CD14-positive monocyte (primary cell): ENCODE measurements around the gene ITPKB. TPM values are rescaled to one million over a fixed set of nuclear protein-coding genes. Genes with fewer than 3 reads are reported as not detected.
A peak's percentile ranks its signal among the peaks of the same experiment; 100 is the strongest.

ENCODE experiments used
- DNase-seq, 3 donors: peaks; one replicate each; pipeline ENCODE4 v3.0.0-alpha.2; 2011 to 2022
- H2AFZ ChIP-seq: 2 replicates; pipeline ENCODE4 v1.6.0; 2012; ENCODE audit warnings: mild to moderate bottlenecking, low read depth, low read length, inconsistent platforms; ENCODE audit not compliant: insufficient read depth, poor library complexity, severe bottlenecking
- H3K27ac ChIP-seq, 2 donors: 1 replicate in 1 of 2; 2 replicates in 1 of 2; pipeline ENCODE4 v1.5.1; 2012 to 2013; ENCODE audit warnings: low read length in 2 of 2, control low read depth in 1 of 2, inconsistent platforms in 1 of 2, low read depth in 1 of 2, mild to moderate bottlenecking in 1 of 2
- H3K27me3 ChIP-seq, 2 donors: one replicate each; pipeline versions ENCODE4 v1.6.0 to v1.6.1; 2011 to 2013; ENCODE audit warnings: low read length in 2 of 2; ENCODE audit not compliant: control insufficient read depth in 2 of 2, insufficient read depth in 2 of 2
- H3K36me3 ChIP-seq, 2 donors: replicated peaks in 1 of 2; 1 replicate in 1 of 2; 2 replicates in 1 of 2; pipeline versions ENCODE4 v1.5.1 to v1.6.1; 2012 to 2013; ENCODE audit warnings: low read length in 2 of 2, control low read depth in 1 of 2, inconsistent platforms in 1 of 2, mild to moderate bottlenecking in 1 of 2; ENCODE audit not compliant: insufficient read depth in 2 of 2, control insufficient read depth in 1 of 2
- H3K4me1 ChIP-seq, 2 donors: 1 replicate in 1 of 2; 2 replicates in 1 of 2; pipeline versions ENCODE4 v1.5.1 to v1.6.1; 2012 to 2013; ENCODE audit warnings: low read length in 2 of 2, control low read depth in 1 of 2, inconsistent platforms in 1 of 2, mild to moderate bottlenecking in 1 of 2, moderate library complexity in 1 of 2; ENCODE audit not compliant: insufficient read depth in 2 of 2, control insufficient read depth in 1 of 2
- H3K4me2 ChIP-seq: replicated peaks from 2 replicates; pipeline ENCODE3; 2012; ENCODE audit warnings: low read length, moderate library complexity, mild to moderate bottlenecking; ENCODE audit not compliant: poor library complexity, severe bottlenecking; ENCODE audit errors: extremely low read depth
- H3K4me3 ChIP-seq, 3 experiments: fragments of 200-600 bp in 1 of 3; sonication (generic) in 1 of 3; replicated peaks in 1 of 3; 1 replicate in 2 of 3; 2 replicates in 1 of 3; pipeline ENCODE4 v1.5.1; 2011 to 2013; ENCODE audit warnings: low read length in 3 of 3, mild to moderate bottlenecking in 3 of 3, control low read depth in 2 of 3, low read depth in 2 of 3, inconsistent platforms in 1 of 3, moderate library complexity in 1 of 3
- H3K79me2 ChIP-seq: 2 replicates; pipeline ENCODE4 v1.6.0; 2012; ENCODE audit warnings: mild to moderate bottlenecking, control low read depth, inconsistent platforms, low read length, moderate library complexity; ENCODE audit not compliant: insufficient read depth
- H3K9ac ChIP-seq: 2 replicates; pipeline ENCODE4 v1.6.0; 2017; ENCODE audit warnings: low read length, mild to moderate bottlenecking; ENCODE audit not compliant: insufficient read depth, poor library complexity, severe bottlenecking
- H3K9me3 ChIP-seq, 2 donors: replicated peaks in 1 of 2; 1 replicate in 1 of 2; 2 replicates in 1 of 2; pipeline versions ENCODE4 v1.5.1 to v1.6.1; 2012 to 2013; ENCODE audit warnings: low read length in 2 of 2, control low read depth in 1 of 2; ENCODE audit not compliant: control insufficient read depth in 1 of 2, insufficient read depth in 1 of 2
- H4K20me1 ChIP-seq: 2 replicates; pipeline ENCODE4 v1.6.0; 2012; ENCODE audit warnings: mild to moderate bottlenecking, low read length, control low read depth, moderate library complexity; ENCODE audit not compliant: insufficient read depth
- H3K27ac Mint-ChIP-seq, 7 donors: one replicate each; pipeline ENCODE4 v1.8.0; 2020; ENCODE audit warnings: mild to moderate bottlenecking in 7 of 7, mixed read lengths in 7 of 7, moderate library complexity in 6 of 7, inconsistent platforms in 2 of 7
- H3K27me3 Mint-ChIP-seq, 3 donors: one replicate each; pipeline ENCODE4 v1.8.0; 2021 to 2022; ENCODE audit warnings: low read depth in 3 of 3, mild to moderate bottlenecking in 3 of 3, mixed read lengths in 3 of 3, moderate library complexity in 3 of 3, inconsistent platforms in 1 of 3
- H3K36me3 Mint-ChIP-seq, 2 donors: one replicate each; pipeline ENCODE4 v1.8.0; 2020; ENCODE audit warnings: mixed read lengths in 2 of 2, inconsistent platforms in 1 of 2, mild to moderate bottlenecking in 1 of 2
- H3K4me1 Mint-ChIP-seq: one replicate; pipeline ENCODE4 v1.8.0; 2020; ENCODE audit warnings: mild to moderate bottlenecking, mixed read lengths
- H3K4me3 Mint-ChIP-seq, 2 donors: one replicate each; pipeline ENCODE4 v1.8.0; 2020; ENCODE audit warnings: mild to moderate bottlenecking in 2 of 2, mixed read lengths in 2 of 2, moderate library complexity in 1 of 2
- H3K9me3 Mint-ChIP-seq, 7 donors: one replicate each; pipeline ENCODE4 v1.8.0; 2020 to 2022; ENCODE audit warnings: mixed read lengths in 7 of 7, mild to moderate bottlenecking in 6 of 7, moderate library complexity in 6 of 7, inconsistent platforms in 2 of 7
- CTCF ChIP-seq: fragments of 200-600 bp; IDR thresholded peaks from one replicate; pipeline ENCODE4 v1.8.0; 2022; ENCODE audit warnings: antibody characterized with exemption, mild to moderate bottlenecking
- WGBS: methylation state at CpG from one replicate; pipeline ENCODE4 v1.1.5; 2013; ENCODE audit warnings: missing lambda C conversion rate; ENCODE audit not compliant: insufficient coverage; 5-methylcytosine and 5-hydroxymethylcytosine counted together
- intact Hi-C, 2 donors: fragments of 100-400 bp; cut with micrococcal nuclease; formaldehyde crosslinking; loops; one replicate each; pipeline versions ENCODE4 v1.15.0 to v1.15.1; 2023
- polyA plus RNA-seq, 3 donors: library from polyadenylated mRNA; depleted of rRNA in 1 of 3; unstranded in 2 of 3; stranded (reverse) in 1 of 3; fragments of 300-500 nt in 2 of 3; fragments of >200 nt in 1 of 3; fragmentation: Illumina TruSeq in 2 of 3; gene quantifications; 1 replicate in 2 of 3; 2 replicates in 1 of 3; pipeline ENCODE4 v1.2.3, GENCODE V29; 2012 to 2021

Gene ITPKB
- polyA plus RNA-seq, 3 donors: 7.3 to 14.4 (median 10.2) TPM

- Histone ChIP-seq H3K36me3 (peaks cover 8 to 33% of the 10 kb centered on the region in 2 donors), H3K27me3 (no peaks in the 10 kb centered on the region), H2AFZ (no peak overlapping the region), H3K9me3 (peaks cover 0 to 3% of the 10 kb centered on the region in 2 donors), H3K4me3 (no peak overlapping the region), H3K79me2 (no peaks in the 10 kb centered on the region), H3K4me2 (no peak overlapping the region), H3K27ac (no peak overlapping the region), H3K9ac (no peak overlapping the region), H3K4me1 (peaks cover 3 to 5% of the 10 kb centered on the region in 2 donors), H4K20me1 (no peaks in the 10 kb centered on the region)
- peaks cover 0 to 5% (median 4%) of the 10 kb centered on the region in 3 donors for H3K27me3 Mint-ChIP-seq
- no peak for TF ChIP-seq CTCF
- DNase-seq: no peak
- peak overlapping the region in 1 of 7 donors; percentile 65 for H3K27ac Mint-ChIP-seq
- H3K4me1 Mint-ChIP-seq: peaks cover 23% of the 10 kb centered on the region
- H3K4me3 Mint-ChIP-seq: no peak overlapping the region
- intact Hi-C loops: loop anchor here (5.0 to 10.0 kb wide), 5 partner anchors 57 to 305 kb away; partner anchors contain the start of gene ITPKB (in 2 of the 2)
- peaks cover 23 to 41% of the 10 kb centered on the region in 2 donors for H3K36me3 Mint-ChIP-seq
- peaks cover 0 to 8% (median 6%) of the 10 kb centered on the region in 7 donors for H3K9me3 Mint-ChIP-seq
- WGBS: 96% methylated on average over 3 of the region's 6 CpGs
Observed at GRCh38 chr1:226629896-226630550, 109.1 kb downstream of the ITPKB start.

GRCh38 chr1:226629210-226629895 lies 109.7 kb downstream of the ITPKB start:
- no peak overlapping the region for H2AFZ ChIP-seq
- no peak for TF ChIP-seq CTCF
- H3K27ac ChIP-seq: no peak overlapping the region
- peak overlapping the region in 1 of 7 donors; percentile 2 for H3K27ac Mint-ChIP-seq
- no peaks in the 10 kb centered on the region for H3K79me2 ChIP-seq
- H3K4me1 Mint-ChIP-seq: peaks cover 22% of the 10 kb centered on the region
- peaks cover 8 to 33% of the 10 kb centered on the region in 2 donors for H3K36me3 ChIP-seq
- peaks cover 20 to 37% of the 10 kb centered on the region in 2 donors for H3K36me3 Mint-ChIP-seq
- no peak overlapping the region for H3K4me3 ChIP-seq
- no peaks in the 10 kb centered on the region for H3K27me3 ChIP-seq
- peaks cover 0 to 3% of the 10 kb centered on the region in 2 donors for H3K9me3 ChIP-seq
- no peak for DNase-seq
- intact Hi-C loops: loop anchor here in 1 of 2 donors (5.0 kb wide), 1 partner anchor 108 kb away; the partner anchor contains the start of gene ITPKB
- peaks cover 0 to 5% (median 4%) of the 10 kb centered on the region in 3 donors for H3K27me3 Mint-ChIP-seq
- H3K4me3 Mint-ChIP-seq: no peak overlapping the region
- WGBS: 96% methylated on average over 8 of the region's 18 CpGs
- no peak overlapping the region for H3K4me2 ChIP-seq
- no peaks in the 10 kb centered on the region for H4K20me1 ChIP-seq
- H3K4me1 ChIP-seq: peaks cover 3 to 5% of the 10 kb centered on the region in 2 donors
- H3K9me3 Mint-ChIP-seq: peaks cover 0 to 8% (median 6%) of the 10 kb centered on the region in 7 donors
- H3K9ac ChIP-seq: no peak overlapping the region
